Measurements from ENCODE around the gene NAA80.

The NAA80 gene

GRCh38 chr3:50327943-50328691, 28.9 kb upstream of the NAA80 start, which contains the start of gene TUSC2:
Gene TUSC2 (minus strand): TSS chr3:50328223. CDS start chr3:50328099, 124 bp downstream.
- peak; percentile 94 for DNase-seq

DNA sequence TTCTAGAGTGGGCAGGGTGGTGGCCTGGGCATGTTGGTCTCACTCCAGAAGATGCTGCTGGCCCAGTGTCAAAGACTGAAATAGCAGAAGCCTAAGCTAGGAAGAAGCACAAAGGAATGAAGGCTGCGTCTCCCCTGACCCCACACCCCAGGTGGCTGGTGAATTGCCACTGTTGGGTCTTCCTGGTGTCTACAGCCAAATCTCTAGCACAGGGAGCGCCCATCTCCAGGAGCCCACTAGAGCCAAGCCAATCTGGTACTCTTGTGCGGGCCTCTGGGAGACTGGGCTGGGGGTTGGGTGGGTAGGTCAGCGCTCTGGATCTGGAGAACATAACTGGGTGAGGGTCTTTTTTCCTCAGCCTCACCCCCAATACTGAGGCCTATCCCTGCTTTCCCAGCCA, 27.9 kb upstream of the NAA80 start:
- no peak for DNase-seq

DNA sequence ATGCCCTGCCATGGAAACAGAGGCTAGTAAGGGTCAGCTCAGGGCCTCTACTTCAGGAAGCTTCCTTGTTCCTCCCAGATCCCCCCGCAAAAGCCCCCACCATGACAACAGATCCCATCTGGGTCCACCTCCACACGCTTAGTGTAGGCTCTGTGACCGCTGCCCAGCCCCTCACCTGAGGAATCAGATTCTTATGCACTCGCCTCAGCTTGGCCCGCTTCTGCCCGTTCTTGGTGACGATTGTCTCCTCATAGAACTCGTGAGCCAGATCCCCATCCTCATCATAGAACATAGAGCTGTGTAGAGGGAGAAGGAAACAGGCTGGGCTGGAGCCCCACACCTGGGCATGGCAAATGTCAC, 27.0 kb upstream of the NAA80 start:
- DNase-seq = no peak

DNA sequence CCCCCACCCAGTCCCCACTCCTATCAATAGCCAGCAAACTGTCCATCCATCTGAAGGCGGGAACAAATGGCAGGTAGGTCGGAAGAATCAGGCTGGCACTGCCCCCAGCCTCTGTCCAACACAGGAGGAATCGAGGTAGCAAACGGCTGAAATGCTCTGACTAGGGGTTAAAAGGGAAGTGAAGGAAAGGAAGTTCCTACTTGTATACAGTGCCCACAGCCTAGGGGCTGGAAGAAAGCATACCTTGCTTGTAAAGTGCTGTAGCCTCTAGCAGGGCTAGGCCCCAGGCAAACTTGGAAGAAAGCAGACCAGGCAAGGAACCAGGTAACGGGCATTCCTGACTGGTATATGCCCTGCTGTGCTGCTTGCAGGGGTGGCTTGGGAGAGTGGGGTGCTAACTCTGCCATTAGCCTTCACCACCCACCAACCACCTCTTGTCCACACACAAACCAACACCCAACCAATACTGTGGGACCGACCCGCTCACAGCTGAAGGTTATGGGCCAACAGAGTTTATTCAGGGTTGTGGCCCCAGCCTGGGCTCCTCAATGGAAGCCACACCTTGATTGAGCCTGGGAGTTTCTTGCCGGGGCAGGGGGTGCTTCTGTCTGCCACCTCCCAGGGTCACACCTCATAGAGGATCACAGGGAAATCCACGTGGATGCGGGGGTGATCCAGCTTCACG, 26.4 kb upstream of the NAA80 start:
- no peak for DNase-seq

DNA sequence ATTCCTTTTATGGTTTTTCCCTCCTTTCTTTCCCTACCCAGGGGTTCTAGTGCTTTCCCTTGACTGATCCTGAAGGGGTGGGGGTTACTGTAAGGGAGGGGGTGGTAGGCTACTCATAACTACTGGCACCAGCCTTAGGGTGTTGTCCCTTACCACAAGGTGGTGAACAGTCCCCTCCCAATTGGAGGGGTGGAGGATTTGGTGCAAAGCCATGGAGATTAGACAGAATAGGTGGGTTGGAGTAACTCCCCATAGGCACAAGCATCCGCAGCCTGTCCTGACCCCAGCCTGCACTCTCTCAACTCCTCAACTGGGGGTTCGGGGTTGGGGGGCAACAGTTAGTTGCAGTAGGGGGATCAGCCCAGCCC, 25.9 kb upstream of the NAA80 start:
- no peak for DNase-seq

GRCh38 chr3:50324351-50325112, 25.3 kb upstream of the NAA80 start:
- peak; percentile 39 for DNase-seq

DNA sequence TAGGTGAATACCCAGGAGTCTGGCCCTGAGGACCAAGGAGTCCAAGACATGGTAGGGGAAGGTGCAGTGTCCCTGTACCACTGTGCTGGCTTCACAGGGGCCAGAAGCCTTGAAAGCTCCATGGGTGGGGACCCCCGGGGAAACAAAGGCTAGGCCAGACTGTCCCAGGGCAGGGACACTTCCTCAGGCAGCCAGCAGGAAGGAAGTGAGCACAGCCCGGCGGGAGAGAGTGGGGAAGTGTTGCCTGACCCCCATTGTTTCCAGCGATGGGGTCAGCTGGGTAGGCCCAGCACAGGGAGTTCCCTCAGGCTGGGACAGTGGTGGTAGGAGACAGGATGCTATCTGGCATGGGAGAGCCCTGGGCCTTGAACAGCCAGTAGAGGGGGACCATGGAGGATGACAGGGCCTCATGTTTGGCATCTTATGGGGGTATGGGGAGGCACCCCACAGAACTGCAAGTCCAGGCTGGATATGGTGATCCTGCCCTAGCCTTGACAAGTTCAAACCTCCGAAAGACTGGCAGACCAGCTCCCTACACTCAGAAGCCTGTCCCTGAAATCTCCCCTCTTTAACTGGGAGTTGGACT, 24.5 kb upstream of the NAA80 start:
- DNase-seq = no peak

DNA sequence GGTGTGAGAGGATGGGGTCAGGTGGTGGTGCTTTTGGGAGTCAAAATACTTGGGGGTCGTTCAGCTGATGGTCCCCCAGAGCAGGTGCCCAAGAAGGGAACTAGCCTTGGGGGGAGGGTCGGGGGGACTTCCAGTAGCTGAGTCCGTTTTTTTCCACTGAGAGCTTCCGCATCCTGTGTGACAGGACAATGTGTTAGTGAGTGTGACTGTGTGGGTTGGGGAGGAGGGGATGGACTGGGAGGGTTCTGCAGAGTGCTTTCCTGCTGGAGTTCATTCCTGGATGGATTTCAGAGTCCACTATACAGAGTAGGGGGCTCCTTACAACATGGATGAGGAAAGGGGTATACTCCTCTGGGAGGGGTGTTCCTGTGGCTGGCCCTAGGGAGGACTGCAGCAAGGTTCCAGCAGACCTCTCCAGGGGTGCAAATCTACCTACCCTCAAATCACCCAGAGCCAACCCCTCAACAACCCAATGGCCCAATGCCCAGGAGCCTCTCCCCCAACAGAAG, 23.9 kb upstream of the NAA80 start:
- no peak for DNase-seq

DNA sequence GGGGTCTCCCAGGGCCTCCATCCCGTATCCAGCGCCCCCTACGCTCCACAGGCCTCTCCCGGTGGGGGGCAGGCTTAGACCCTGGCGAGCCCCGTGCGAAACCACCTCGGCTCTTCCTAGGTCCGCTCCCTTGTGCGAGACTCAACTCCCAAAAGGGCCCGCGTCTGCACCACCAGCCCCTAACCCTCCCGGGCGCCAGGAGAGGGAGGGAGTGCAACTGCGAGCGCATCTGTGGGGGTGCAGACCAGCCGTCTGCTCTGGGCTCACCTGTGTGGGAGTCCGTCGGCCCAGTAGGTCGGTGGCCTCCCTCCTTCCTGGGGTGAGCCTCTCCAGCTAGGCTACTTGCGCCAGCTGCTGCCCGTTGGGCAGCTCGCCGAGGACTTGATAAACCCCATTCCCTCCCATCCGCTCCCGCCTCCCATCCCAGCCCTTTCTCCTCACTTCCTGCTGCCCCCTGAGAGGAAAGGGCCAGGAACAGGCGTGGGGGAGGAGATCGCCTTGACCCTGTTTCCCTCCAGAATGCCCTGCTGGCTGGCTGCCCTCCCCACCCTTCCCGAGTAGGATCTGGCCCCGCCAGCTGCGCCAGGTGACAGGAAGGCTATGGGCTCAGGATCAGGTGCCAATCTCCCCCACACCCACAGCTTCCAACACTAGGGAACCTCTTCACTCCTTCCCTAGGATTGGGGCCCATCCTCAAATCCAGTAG, 23.3 kb upstream of the NAA80 start, which contains the start of gene HYAL2:
Gene HYAL2 (minus strand): TSS at position 360 of the 706 bp plus-strand sequence. CDS start 2,256 bp downstream, outside the sequence.
- DNase-seq = no peak

DNA sequence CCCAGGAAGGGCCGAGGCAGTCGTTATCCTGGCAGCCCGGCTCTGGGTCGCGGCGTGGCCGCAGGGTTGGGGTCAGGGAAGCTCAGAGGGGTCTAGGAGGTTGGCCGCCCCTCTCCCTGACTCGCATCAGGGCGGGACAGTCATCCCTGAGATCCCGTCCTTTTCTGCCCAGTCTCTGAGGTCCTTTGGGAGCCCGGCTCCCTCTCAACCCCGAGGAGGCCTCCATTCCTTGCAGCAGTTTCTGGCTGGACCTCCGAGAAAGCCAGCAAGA, 22.8 kb upstream of the NAA80 start:
- DNase-seq = no peak

DNA sequence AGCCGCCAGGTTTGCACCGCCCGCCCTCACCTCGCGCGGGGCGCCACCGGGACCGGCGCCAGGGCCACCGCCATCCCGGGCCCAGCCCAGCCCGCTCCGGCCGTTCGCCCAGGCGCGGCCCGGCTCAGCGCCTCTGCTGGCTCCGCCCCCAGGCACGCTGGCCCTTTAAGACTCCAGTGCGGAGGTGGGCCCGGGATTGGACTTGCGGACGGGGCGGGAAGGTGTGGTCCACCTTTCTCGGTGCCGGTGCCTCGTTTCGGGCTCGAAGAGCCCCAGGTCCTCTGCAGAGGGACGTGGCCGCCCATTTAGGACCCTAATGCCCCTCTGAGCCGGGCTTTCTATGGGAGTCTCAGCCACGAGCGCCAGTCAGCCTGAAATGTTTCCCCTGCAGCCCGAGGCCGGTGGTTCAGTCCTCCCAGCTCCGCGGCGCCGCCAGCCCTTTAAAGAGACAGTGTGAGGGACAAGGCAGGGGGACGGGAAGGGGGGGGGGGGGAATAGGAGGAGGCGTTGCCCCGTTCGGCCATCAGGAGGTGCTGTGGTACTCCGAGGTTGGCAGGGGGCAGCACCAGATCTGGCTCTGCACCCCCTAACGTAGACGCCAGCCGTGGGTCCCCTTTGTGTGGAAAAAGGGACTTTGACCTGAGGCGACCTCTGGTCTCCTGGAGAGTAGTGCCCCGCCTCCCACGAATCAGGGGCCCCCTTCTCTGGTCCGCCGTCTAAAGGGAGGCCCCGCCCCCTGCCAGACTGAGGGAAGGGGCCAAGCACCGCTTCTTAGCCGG, 22.3 kb upstream of the NAA80 start:
- peak; percentile 91 for DNase-seq

DNA sequence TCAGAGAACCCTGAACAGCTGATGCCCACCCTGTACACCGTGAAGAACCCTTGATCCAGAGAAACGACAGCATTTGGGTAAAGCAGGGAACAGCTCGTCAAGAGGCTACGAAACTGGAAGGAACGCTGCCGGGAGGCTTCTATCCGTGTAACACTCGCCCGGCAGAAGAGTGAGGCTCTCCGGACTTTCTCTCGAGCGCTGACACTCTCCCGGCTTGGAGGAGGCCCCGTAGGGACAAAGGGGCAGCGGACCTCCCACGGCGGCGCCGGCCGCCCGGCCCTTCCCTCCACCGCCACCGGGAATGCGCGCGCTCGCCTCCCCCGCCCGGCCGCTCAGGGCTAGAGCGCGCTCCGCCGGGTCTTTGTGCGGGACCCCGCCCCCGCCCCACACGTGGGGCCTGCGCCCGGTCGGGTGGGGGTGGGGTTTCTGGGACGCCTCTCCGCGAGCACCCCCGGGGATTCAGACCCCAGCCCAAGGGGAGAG, 21.7 kb upstream of the NAA80 start:
- DNase-seq = peak; percentile 40

- no peak for DNase-seq
Measured at GRCh38 chr3:50319894-50320625, 20.9 kb upstream of the NAA80 start.

- no peak for DNase-seq
Measured at GRCh38 chr3:50319181-50319893, 20.1 kb upstream of the NAA80 start.

DNA sequence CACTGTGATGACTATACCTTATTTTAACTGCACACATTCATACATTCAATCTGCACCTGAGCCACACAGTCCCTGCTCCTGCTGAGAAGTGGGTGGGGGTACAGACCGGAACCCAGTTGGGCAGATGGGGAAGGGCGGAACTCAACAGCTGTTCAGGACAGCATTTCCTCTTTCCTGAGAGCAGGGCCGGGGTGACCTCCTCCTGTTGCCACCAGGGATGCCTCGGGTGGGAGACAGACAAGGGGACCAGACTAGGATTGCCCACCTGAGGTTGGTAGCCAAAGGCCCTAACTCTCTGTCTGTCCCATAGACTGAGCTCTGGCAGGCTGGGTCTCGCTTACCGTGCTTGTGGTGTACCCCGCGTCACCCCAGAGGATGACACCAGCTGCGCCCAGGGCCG, 19.4 kb upstream of the NAA80 start:
- no peak for DNase-seq

GRCh38 chr3:50318163-50318562, 19.0 kb upstream of the NAA80 start:
- no peak for DNase-seq

- no peak for DNase-seq
Measured at GRCh38 chr3:50317300-50317699, 18.1 kb upstream of the NAA80 start.

GRCh38 chr3:50316657-50317242, 17.5 kb upstream of the NAA80 start:
- DNase-seq = no peak

- no peak for DNase-seq
Measured at GRCh38 chr3:50314816-50315215, 15.6 kb upstream of the NAA80 start.

DNA sequence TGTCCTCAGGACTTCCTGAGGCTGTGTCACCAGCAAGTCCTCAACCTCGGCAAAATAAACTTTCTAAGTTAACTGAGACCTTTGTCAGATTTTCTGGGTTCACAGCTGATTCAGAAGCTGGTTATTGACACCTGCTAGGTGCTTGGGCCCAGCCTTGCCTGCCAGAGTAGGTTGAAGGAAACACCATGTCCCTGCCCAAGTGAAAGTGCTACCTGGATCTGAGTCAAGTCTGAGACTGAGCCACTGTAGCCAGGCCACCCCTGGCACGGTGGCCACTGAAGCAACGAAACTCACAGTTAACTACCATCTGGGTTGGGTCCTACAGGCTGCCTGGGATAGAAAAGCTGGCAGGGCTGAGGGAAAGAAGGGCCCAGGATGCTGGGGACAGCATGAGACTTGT, 15.1 kb upstream of the NAA80 start:
- no peak for DNase-seq
